Epithelial cell of proximal tubule (primary cell): Measurements from ENCODE around the gene PIPOX. TPM values are rescaled to one million over a fixed set of nuclear protein-coding genes. Genes with fewer than 3 reads are reported as not detected.
"Not testable (repeated sequence)": the region's sequence is repeated elsewhere in the genome, so short reads cannot be mapped to it uniquely, and the experiment has no call there.

ENCODE experiments used
- DNase-seq: peaks from one replicate; pipeline ENCODE4 v3.0.0-alpha.2; 2011; ENCODE audit warnings: low read depth
- H3K4me3 ChIP-seq: 2 replicates; pipeline ENCODE4 v1.5.1; 2011; ENCODE audit warnings: low read depth, mild to moderate bottlenecking, low read length
- total RNA-seq: library from RNA; depleted of rRNA; stranded (reverse); fragments of >200 nt; gene quantifications from 2 replicates; pipeline ENCODE4 v1.2.3, GENCODE V29; 2015
- TF ChIP-seq, protein P1 (sequence below): conservative IDR thresholded peaks from 2 replicates; pipeline ENCODE4 v1.5.1; 2012; ENCODE audit warnings: low read depth, mild to moderate bottlenecking, low read length

Gene PIPOX
- total RNA-seq, 1 donor from 2014 or later: 0.35 TPM

DNA sequence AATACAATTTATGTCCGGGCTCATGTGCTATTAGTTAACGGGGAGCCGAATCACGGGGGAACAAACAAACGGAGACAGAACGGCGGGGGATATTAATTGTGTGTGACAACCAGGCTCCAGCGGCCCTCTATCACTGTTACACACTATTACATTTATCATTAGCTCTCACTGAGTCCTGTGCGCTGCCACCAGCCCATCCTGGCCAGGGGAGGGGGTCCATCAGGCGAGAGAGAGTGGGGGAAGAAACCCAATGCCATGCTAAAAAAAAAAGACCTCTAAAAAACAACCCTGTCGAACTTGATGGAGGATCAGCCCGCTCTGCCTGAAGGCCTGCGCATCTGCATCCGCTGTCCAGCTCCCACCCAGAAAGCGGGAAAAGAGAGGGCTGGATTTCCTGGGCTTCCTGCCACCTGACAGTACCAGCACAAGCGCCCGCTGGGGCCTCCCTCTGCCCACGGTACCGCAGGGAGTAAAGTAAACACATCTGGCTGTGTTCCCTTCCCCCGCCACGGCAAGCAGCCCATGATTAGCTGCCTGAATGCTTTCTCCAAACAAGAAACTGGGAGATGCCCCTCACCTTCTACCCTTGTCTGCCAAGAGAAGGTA, 41.7 kb downstream of the PIPOX start:
- no peak overlapping the region for H3K4me3 ChIP-seq
- TF ChIP-seq, protein P1, sequence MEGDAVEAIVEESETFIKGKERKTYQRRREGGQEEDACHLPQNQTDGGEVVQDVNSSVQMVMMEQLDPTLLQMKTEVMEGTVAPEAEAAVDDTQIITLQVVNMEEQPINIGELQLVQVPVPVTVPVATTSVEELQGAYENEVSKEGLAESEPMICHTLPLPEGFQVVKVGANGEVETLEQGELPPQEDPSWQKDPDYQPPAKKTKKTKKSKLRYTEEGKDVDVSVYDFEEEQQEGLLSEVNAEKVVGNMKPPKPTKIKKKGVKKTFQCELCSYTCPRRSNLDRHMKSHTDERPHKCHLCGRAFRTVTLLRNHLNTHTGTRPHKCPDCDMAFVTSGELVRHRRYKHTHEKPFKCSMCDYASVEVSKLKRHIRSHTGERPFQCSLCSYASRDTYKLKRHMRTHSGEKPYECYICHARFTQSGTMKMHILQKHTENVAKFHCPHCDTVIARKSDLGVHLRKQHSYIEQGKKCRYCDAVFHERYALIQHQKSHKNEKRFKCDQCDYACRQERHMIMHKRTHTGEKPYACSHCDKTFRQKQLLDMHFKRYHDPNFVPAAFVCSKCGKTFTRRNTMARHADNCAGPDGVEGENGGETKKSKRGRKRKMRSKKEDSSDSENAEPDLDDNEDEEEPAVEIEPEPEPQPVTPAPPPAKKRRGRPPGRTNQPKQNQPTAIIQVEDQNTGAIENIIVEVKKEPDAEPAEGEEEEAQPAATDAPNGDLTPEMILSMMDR: no peak
- DNase-seq: no peak

DNA sequence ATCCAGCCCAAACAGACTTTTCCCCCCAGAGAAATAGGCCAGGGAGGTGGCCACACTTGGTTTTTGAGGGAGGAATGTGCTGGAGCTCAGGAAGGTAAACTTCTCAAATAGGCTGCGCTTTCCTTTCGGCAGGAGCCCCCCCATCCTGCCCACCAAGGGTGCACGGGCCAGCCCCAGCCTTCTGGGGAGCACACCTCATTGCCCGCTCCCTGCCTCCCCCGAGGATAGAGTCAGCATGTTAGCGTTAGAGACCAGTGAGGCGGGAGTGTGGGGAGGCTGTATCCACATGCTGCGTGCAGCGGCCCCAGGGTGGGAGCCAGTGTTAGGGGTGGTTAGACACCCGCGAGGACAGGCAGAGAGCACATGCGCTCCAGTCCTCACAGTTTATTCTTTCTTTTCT, 42.3 kb downstream of the PIPOX start:
- TF ChIP-seq, protein P1: no peak
- no peak for DNase-seq
- H3K4me3 ChIP-seq: no peak overlapping the region

DNA sequence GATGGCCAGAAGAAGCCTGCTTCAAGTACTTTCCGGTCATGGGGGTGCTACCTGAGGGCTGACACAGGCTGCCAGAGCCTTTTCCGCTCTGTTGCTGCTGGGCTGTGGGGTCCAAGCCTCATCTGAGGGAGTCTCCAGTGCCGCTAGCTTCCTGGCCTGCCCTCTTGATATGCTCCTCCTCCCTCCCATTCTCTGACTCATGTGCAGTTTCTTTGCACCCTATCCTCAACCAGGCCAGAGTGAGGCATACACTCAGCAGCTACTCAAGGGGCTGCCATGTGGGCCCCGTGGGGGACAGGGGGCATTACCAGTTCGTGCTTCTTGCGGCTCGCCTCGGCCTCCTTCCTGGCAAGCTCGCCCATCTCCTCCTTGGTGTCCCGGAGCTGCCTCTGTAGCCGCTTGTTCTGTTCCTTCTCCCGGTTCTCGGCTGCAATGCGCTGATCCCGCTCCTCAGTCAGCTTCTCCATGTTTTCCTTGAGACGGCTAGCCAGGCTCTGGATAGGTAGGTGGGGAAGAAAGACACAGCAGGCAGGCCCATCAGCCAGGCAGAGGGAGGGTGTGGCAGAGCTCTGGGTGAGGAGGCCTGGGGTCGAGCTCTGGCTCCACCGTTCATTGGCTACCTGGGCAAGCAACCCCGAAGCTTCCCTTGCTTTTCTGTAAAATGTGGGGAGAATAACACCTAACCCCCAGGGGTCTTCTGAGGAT, 43.8 kb downstream of the PIPOX start:
- no peak overlapping the region for H3K4me3 ChIP-seq
- TF ChIP-seq, protein P1: no peak
- no peak for DNase-seq

DNA sequence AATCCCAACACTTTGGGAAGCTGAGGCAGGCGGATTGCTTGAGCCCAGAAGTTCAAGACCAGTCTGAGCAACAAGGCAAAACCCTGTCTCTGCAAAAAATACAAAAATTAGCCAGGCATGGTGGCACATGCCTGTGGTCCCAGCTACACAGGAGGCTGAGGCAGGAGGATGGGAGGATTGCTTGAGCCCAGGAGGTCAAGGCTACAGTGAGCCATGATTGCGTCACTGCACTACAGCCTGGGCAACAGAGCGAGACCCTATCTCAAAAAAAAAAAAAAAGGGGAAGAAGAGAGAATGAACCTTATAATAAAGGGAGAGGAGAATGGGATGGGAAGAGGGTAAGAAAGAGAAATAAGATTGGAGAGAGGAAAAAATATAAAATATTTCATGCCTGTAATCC, 45.8 kb downstream of the PIPOX start:
- H3K4me3 ChIP-seq, DNase-seq: not testable (repeated sequence)

DNA sequence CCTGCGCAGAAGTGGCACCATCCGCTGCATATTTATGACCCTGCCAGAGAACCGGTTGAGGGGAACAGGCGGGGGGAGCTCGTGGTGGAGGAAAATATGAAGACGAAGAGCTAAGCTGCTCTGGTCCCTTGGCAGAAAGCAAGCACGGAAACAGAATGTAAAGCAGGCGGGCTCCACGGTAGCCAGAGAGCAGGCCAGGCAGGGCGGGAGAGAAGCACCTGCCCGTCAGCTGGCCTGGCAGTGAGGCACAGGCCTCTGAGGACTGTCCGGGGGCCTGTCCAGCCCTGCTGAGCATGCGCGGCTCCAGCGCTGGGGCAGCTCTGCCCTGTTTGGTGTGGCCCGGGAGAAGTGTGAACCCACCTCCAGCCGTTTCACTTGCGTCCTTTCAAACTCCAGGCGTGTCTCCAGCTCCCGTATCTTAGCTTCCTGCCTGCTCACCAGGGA, 46.7 kb downstream of the PIPOX start:
- TF ChIP-seq, protein P1: no peak
- no peak for DNase-seq
- no peak overlapping the region for H3K4me3 ChIP-seq

DNA sequence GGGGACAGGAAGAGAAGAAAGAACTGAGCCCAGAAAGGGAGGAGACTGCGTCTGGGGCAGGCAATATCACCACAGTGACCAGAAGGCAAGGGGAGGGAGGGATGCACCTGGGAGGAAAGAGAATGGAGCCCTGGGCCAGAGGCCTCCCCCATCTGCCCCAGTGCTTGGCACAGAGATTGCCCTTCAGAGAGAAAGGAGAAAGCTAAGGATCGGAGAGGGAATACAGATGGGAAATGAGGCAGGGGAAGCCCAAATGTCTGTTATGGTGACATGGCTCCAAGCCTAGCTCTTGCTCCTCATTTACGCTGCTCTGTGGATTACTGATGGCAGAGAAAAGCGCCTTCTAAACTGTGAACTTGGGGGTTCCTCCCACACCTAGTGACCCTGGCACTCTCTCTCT, 47.2 kb downstream of the PIPOX start:
- TF ChIP-seq, protein P1: no peak
- no peak for DNase-seq

DNA sequence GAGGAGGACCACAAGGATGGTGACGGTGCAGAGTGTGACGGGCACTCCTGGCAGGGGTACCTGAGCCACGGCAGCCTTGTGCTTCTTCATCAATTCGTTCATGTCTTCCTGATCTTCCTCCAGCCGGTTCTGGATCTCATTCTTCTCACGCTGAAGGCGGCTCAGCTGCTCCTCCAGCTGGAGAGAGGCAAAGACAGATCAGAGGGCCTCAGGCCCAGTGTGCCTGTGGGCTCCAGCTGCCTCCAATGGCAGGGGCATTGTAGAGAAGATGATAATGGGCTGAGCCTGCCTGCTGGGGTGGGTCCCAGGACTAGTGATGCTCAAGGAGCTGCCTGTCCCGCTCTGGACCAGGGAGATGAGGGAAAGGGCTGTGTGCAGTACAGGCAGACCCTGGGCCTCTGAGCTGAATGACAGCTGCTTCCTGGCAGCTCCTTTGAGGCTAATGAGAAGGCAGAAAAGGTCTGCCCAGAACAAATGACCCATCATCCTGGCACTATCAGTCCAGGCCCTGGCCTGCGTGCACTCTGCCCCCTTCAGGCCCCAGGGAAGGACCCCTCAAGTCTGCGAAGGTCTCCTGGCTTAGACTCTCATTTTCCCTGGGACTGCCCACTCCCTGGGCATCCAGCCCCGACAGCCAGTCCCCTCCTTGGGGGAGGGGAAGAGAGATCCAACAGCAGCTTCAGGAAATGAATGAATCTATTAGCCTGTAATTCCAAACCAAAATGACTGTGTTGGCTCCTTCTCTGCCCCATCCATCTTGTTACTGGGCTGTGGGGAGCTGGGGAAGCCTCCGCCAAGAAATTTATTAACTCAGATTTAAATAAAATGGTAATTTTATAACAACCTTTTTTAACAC, 48.0 kb downstream of the PIPOX start:
- no peak overlapping the region for H3K4me3 ChIP-seq
- TF ChIP-seq, protein P1: no peak
- DNase-seq: no peak

More for the DNA sequence above, 47.2 kb downstream of the PIPOX start:
- H3K4me3 ChIP-seq: no peak overlapping the region
